ENCODE data around the gene PYURF. TPM values are rescaled to one million over a fixed set of nuclear protein-coding genes. Genes with fewer than 3 reads are reported as not detected.

The PYURF gene
- polyA plus RNA-seq, 1 donor from 2014 or later: 287 TPM

DNA sequence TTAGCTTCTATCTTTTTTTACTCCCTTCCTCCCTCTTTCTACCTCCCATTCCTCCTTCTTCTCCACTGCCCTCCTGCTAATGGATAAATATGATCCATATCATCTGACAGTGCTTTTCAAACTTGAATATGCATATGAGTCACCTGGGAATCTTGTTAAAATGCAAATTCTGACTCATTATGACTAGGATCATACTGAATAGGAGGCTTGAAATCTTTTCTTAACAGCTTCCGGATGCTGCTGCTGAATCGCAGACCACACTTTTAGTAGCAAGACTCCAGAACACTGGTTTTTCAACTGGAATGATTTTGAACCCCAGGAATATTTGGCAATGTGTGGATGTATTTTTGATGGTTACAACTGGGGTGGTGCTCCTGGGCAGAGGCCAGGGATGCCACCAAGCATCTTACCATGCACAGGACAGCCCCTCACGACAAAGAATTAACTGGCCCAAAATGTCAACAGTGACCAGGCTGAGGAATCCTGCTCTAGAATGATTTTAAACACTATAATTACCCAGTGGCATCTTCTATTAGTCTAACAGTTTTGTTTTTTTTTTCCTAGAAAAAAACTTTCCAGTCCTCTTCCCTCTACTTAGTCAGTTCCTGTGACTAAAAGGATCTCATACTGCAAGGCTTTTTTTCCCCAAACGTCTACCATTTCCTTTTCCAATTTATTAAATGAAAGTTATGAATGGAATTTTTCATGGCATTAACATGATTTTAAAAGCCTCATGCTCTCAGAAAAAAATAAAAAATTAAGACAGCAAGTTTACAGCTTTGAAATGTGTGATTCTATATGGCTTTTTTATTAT is 10.6 kb upstream of the PYURF start:
- Histone ChIP-seq H3K27ac (ENCODE audit: low read length) (peak overlapping the region; percentile 71), H3K4me3 (ENCODE audit: low read length) (peak overlapping the region; percentile 2), H4K20me1 (ENCODE audit: insufficient read depth) (no peaks in the 10 kb centered on the region), H3K4me2 (ENCODE audit: low read length) (no peak overlapping the region), H3K36me3 (ENCODE audit: insufficient read depth, low read length) (no peaks in the 10 kb centered on the region), H3K9me3 (ENCODE audit: low read length) (no peaks in the 10 kb centered on the region), H3K9me2 (ENCODE audit: insufficient read depth, low read length) (no peaks in the 10 kb centered on the region), H3F3A (ENCODE audit: insufficient read depth, low read length, poor library complexity, severe bottlenecking) (no peaks in the 10 kb centered on the region), H3K27me3 (ENCODE audit: insufficient read depth, low read depth, low read length) (no peaks in the 10 kb centered on the region), H3K9ac (ENCODE audit: low read length) (peak overlapping the region; percentile 30), H2AFZ (ENCODE audit: low read depth, low read length) (no peak overlapping the region), H3K79me2 (replicated peaks; ENCODE audit: insufficient read depth, low read length) (no peaks in the 10 kb centered on the region)
- TF ChIP-seq, protein P1, sequence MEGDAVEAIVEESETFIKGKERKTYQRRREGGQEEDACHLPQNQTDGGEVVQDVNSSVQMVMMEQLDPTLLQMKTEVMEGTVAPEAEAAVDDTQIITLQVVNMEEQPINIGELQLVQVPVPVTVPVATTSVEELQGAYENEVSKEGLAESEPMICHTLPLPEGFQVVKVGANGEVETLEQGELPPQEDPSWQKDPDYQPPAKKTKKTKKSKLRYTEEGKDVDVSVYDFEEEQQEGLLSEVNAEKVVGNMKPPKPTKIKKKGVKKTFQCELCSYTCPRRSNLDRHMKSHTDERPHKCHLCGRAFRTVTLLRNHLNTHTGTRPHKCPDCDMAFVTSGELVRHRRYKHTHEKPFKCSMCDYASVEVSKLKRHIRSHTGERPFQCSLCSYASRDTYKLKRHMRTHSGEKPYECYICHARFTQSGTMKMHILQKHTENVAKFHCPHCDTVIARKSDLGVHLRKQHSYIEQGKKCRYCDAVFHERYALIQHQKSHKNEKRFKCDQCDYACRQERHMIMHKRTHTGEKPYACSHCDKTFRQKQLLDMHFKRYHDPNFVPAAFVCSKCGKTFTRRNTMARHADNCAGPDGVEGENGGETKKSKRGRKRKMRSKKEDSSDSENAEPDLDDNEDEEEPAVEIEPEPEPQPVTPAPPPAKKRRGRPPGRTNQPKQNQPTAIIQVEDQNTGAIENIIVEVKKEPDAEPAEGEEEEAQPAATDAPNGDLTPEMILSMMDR (IDR thresholded peaks at IDR 0.05; ENCODE audit: poor library complexity, severe bottlenecking): no peak
- TF ChIP-seq RAD21 (conservative IDR thresholded peaks at IDR 0.05) (no peak), POLR2AphosphoS5 (IDR thresholded peaks at IDR 0.05) (no peak), SMC3 (conservative IDR thresholded peaks at IDR 0.05; ENCODE audit: poor library complexity) (no peak), MXI1 (conservative IDR thresholded peaks at IDR 0.05; ENCODE audit: poor library complexity, severe bottlenecking) (no peak)
- TF ChIP-seq, protein P2, sequence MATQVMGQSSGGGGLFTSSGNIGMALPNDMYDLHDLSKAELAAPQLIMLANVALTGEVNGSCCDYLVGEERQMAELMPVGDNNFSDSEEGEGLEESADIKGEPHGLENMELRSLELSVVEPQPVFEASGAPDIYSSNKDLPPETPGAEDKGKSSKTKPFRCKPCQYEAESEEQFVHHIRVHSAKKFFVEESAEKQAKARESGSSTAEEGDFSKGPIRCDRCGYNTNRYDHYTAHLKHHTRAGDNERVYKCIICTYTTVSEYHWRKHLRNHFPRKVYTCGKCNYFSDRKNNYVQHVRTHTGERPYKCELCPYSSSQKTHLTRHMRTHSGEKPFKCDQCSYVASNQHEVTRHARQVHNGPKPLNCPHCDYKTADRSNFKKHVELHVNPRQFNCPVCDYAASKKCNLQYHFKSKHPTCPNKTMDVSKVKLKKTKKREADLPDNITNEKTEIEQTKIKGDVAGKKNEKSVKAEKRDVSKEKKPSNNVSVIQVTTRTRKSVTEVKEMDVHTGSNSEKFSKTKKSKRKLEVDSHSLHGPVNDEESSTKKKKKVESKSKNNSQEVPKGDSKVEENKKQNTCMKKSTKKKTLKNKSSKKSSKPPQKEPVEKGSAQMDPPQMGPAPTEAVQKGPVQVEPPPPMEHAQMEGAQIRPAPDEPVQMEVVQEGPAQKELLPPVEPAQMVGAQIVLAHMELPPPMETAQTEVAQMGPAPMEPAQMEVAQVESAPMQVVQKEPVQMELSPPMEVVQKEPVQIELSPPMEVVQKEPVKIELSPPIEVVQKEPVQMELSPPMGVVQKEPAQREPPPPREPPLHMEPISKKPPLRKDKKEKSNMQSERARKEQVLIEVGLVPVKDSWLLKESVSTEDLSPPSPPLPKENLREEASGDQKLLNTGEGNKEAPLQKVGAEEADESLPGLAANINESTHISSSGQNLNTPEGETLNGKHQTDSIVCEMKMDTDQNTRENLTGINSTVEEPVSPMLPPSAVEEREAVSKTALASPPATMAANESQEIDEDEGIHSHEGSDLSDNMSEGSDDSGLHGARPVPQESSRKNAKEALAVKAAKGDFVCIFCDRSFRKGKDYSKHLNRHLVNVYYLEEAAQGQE (IDR thresholded peaks at IDR 0.05; ENCODE audit: borderline replicate concordance): no peak

DNA sequence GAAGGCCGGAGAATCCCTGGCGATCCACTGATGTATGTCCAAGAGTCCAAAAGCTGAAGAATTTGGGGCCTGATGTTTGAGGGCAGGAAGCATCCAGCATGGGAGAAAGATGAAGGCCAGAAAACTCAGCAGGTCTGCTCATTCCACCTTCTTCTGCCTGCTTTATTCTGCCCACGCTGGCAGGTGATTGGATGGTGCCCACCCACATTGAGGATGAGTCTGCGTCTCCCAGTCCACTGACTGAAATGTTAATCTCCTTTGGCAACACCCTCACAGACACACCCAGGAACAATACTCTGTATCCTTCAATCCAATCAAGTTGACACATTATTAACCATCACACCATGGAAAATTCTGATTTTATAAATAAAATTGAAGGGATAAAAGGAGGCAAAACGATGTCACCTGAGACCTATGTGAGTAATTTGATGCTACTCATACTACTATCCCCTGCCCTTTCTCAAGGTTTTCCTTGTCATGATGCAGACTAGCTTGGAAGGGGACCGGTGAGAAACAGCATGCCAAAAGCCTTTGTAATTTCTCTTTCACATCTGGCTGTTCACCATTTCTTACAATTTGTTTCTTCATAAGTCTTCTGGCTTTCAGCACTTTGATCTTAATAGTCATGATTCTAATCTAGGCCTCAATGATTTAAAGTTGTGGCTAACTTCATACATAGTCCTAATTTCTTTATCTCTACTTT is 9.7 kb upstream of the PYURF start:
- H3K27ac ChIP-seq (ENCODE audit: low read length): peak overlapping the region; percentile 71
- H3K9me2 ChIP-seq (ENCODE audit: insufficient read depth, low read length): no peaks in the 10 kb centered on the region
- H3K79me2 ChIP-seq (replicated peaks; ENCODE audit: insufficient read depth, low read length): no peaks in the 10 kb centered on the region
- H3K9ac ChIP-seq (ENCODE audit: low read length): no peak overlapping the region
- H3K27me3 ChIP-seq (ENCODE audit: insufficient read depth, low read depth, low read length): no peaks in the 10 kb centered on the region
- H3K4me3 ChIP-seq (ENCODE audit: low read length): no peak overlapping the region
- no peaks in the 10 kb centered on the region for H3K9me3 ChIP-seq (ENCODE audit: low read length)
- no peaks in the 10 kb centered on the region for H3F3A ChIP-seq (ENCODE audit: insufficient read depth, low read length, poor library complexity, severe bottlenecking)
- H2AFZ ChIP-seq (ENCODE audit: low read depth, low read length): no peak overlapping the region
- no peak overlapping the region for H3K4me2 ChIP-seq (ENCODE audit: low read length)
- H4K20me1 ChIP-seq (ENCODE audit: insufficient read depth): no peaks in the 10 kb centered on the region
- H3K36me3 ChIP-seq (ENCODE audit: insufficient read depth, low read length): no peaks in the 10 kb centered on the region
- TF ChIP-seq, protein P1 (IDR thresholded peaks at IDR 0.05; ENCODE audit: poor library complexity, severe bottlenecking): no peak
- TF ChIP-seq EZH2 (IDR thresholded peaks at IDR 0.05; ENCODE audit: borderline replicate concordance, insufficient read depth, low read length, poor library complexity, severe bottlenecking) (no peak), RAD21 (conservative IDR thresholded peaks at IDR 0.05) (no peak), POLR2AphosphoS5 (IDR thresholded peaks at IDR 0.05) (no peak), TAF1 (IDR thresholded peaks at IDR 0.05; ENCODE audit: low read depth) (no peak), EP300 (conservative IDR thresholded peaks at IDR 0.05; ENCODE audit: poor library complexity, severe bottlenecking) (no peak), SMC3 (conservative IDR thresholded peaks at IDR 0.05; ENCODE audit: poor library complexity) (no peak), MXI1 (conservative IDR thresholded peaks at IDR 0.05; ENCODE audit: poor library complexity, severe bottlenecking) (no peak)
- TF ChIP-seq, protein P2 (IDR thresholded peaks at IDR 0.05; ENCODE audit: borderline replicate concordance): no peak
